Measurements from ENCODE around the gene DBNDD2. TPM values are rescaled to one million over a fixed set of nuclear protein-coding genes. Genes with fewer than 3 reads are reported as not detected.

DBNDD2 gene
- total RNA-seq, 1 donor = 7.0 TPM

DNA sequence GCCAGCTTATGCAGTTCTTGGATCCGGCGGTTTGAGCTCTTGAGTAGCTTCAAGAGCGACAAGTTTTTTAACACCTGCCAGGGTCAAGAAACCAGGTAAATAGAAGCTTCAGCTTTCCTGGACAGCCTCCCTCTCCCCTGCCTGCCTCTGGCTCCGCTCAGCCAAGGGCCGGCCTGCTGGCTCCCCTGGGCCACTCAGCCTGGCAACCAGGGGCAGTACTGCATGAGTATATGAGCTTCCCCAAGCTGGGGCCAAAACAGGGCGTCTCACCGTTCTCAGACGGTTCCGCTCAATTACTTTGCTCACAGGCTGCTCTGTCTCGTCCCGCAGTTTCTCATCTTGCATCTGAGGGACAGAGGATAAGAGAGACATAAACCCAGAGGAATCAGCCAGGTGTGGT is 30.8 kb upstream of the DBNDD2 start:
- no peak for DNase-seq (ENCODE audit: low read depth in 2 of 3, low spot score in 2 of 3)

- DNase-seq (ENCODE audit: low read depth in 2 of 3, low spot score in 2 of 3) = no peak
These were observed 29.9 kb upstream of the DBNDD2 start, which contains the start of gene TP53TG5 for GRCh38 chr20:45378191-45378590. Gene TP53TG5 (minus strand): TSS chr20:45378325. CDS start chr20:45378236, 89 bp downstream.

- DNase-seq (ENCODE audit: low read depth in 2 of 3, low spot score in 2 of 3) = no peak
These were observed 20.8 kb upstream of the DBNDD2 start for GRCh38 chr20:45387274-45387673.

DNA sequence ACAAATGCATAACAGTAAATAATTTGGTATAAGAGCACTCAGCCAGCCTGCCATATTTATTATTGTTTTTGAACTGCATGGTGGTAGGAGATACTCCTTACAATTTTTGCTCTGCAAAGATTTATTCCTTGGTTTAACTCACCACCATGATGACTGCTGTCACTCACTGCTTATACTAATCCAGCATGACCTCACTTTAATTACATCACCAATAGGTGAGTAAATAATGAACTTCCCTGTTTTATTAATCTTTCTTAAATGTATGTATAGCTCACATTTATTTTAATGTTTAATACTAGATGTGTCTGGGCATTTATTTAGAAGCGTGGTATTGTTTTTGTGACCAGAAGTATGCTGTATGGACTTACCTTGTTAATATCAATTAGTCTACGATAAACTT is 17.2 kb upstream of the DBNDD2 start:
- DNase-seq (ENCODE audit: low read depth in 2 of 3, low spot score in 2 of 3) = no peak

GRCh38 chr20:45391559-45391958 is 16.5 kb upstream of the DBNDD2 start:
- DNase-seq (ENCODE audit: low read depth in 2 of 3, low spot score in 2 of 3) = no peak

DNA sequence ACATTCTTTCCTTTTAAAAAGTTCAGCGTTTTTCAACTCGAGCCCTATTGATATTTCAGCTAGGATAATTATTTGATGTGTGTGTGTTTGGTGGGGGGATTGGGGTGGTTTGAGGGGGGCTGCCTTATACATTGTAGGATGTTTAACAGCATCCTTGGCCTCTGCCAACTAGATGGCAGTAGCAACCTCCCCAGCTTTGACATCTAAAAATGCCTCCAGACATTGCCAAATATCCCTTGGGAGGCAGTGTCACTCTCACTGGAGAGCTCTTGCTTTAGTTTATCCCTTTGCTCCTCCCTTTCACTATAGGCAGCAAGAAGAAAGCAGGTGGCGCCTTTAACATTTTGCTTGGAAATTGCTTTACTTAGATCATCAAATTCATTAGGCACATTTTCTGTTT is 15.4 kb upstream of the DBNDD2 start:
- DNase-seq (ENCODE audit: low read depth in 2 of 3, low spot score in 2 of 3) = no peak

DNA sequence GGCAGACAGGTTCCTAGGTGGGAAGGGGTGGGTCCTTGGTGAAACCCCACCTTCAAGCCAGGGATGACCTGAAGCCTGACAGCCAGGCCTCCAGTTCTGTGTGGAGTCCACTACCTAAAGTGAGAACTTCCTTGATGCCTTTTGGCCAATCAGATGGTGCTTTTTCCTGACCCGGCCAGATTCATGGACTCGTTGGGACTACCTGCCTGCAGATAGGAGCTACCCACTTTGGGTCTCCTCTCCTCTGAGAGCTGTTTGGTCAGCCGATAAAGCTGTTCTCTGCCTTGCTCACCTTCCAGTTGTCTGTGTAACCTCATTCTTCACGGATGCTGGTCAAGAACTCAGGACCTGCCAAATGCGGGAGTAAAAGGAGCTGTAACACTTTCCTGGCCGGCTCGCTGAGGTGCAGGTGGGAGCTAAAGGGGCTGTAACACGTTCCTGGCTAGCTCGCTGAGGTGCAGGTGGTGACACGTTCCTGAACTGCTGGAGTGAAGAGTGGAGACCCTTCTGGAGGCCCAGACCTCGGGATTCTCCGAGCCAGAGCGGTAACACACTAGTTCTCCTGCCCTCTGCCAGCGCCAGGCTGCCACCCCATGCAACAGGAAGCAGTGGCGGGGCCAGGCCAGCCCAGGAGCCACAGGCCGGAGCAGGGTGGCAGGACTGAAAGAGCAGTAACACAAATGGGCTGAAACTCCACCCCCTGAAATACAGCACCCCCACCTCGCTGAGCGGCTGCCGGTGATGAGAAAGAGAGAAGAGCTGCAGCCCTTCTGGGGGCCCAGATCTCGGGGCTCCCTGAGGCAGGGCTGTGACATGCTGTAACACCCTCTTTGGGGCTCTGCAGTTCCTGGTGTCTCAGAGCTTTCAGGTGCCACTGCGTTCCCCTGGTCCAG is 13.6 kb upstream of the DBNDD2 start:
- no peak for DNase-seq (ENCODE audit: low read depth in 2 of 3, low spot score in 2 of 3)

DNA sequence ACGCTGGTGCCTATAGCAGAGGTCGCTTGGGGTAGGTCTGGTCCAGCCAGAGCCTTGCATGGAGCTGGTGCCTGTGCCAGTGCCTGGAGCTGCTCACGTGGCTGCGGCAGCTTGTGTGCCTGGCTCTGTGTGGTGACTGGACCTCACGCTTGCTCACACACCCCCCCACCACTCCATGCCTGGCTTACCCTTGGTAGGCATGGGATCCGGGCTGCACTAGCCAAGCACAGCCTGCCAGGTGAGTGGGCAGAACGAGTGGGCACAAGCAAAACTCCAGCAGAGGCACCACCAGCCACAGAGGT is 13.0 kb upstream of the DBNDD2 start:
- no peak for DNase-seq (ENCODE audit: low read depth in 2 of 3, low spot score in 2 of 3)

GRCh38 chr20:45399018-45399417 is 9.1 kb upstream of the DBNDD2 start:
- DNase-seq (ENCODE audit: low read depth in 2 of 3, low spot score in 2 of 3) = no peak

DNA sequence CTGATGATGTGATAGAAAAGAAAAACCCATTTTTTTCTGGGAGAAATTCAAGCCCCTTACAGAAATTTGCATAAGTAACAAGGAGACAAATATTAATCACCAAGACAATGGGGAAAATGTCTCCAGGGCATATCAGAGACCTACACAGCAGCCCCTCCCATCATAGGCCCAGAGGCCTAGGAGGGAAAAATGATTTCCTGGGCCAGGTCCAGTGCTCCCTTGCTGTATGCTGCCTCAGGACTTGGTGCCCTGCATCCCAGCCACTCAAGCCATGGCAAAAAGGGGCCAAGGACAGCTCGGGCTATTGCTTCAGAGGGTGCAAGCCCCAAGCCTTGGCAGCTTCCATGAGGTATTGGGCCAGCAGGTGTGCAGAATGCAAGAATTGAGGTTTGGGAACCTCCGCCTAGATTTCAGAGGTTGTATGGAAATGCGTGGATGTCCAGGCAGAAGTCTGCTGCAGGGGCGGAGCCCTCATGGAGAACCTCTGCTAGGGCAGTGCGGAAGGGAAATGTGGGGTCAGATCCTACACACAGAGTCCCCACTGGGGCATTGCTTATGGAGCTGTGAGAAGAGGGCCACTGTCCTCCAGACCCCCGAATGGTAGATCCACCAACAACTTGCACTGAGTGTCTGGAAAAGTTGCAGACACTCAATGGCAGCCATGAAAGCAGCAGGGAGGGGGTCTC is 7.6 kb upstream of the DBNDD2 start:
- DNase-seq (ENCODE audit: low read depth in 2 of 3, low spot score in 2 of 3) = no peak

- no peak for DNase-seq (ENCODE audit: low read depth in 2 of 3, low spot score in 2 of 3)
These were observed 5.1 kb upstream of the DBNDD2 start for GRCh38 chr20:45402946-45403345.

GRCh38 chr20:45404438-45404837 is 3.7 kb upstream of the DBNDD2 start:
- DNase-seq (ENCODE audit: low read depth in 2 of 3, low spot score in 2 of 3) = no peak

DNA sequence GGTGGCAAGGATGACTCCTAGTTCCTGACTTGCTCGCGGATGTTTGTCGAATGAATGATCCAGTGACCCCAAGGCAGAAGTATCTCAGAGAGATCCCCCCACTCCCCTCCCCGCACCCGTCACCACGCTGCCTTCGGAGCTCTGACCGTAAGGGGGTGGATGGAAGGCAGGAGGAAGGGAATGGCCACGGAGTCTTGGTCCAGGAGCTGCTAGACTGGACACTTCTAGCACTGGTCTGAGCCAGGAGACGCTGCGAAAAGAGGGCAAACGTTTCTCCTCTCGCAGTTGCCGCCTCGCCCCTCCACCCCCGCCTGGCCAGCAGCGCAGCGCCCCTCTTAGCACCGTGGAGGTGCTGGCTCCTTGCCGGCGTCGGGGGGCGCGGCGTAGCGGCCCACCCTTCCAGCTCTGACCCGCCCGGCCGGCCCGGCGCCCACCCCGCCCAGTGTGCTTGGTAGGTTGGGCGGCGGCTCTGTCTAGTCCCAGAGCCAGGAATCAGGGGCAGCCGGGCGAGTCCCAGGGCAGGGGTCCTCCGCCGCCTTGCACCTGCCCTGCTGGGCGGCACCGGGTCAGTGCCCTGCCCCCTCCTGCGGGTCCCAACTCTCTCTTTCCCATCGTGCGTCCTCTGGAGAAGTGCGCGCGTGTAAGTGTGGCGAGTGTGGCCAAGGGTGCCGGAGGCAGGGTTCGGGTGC is 2.4 kb upstream of the DBNDD2 start:
- peak in 1 of 3 donors; percentile 10 for DNase-seq (ENCODE audit: low read depth in 2 of 3, low spot score in 2 of 3)

GRCh38 chr20:45406260-45407066 is 1.6 kb upstream of the DBNDD2 start:
- peak in 2 of 3 donors; percentile 10 to 17 for DNase-seq (ENCODE audit: low read depth in 2 of 3, low spot score in 2 of 3)

GRCh38 chr20:45407067-45407745 is 883 bp upstream of the DBNDD2 start:
- DNase-seq (ENCODE audit: low read depth in 2 of 3, low spot score in 2 of 3) = peak in 1 of 3 donors; percentile 3

GRCh38 chr20:45408646-45409213 is 641 bp downstream of the DBNDD2 start:
- peak in 2 of 3 donors; percentile 61 to 73 for DNase-seq (ENCODE audit: low read depth in 2 of 3, low spot score in 2 of 3)

GRCh38 chr20:45409521-45410272 is 1.6 kb downstream of the DBNDD2 start:
- DNase-seq (ENCODE audit: low read depth in 2 of 3, low spot score in 2 of 3) = no peak

DNA sequence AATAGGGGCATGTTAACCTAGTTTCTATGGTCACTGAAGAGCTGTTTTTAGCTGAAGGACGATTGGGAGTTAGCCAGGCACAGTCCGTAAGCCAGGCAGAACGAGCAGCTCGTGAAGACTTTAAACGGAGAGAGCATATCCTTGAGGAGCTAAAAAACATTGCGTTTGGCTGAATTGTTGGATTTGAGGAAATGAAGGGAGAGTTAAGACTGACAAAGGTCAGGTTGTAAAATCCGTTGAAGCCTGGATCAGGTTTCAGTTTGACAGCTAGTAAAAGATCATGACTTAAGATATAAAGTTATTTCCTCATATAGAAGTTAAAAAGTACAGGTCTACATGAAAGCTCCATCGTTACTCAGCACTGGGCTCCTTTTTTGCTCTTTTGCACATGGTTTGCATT is 2.8 kb downstream of the DBNDD2 start:
- no peak for DNase-seq (ENCODE audit: low read depth in 2 of 3, low spot score in 2 of 3)

- no peak for DNase-seq (ENCODE audit: low read depth in 2 of 3, low spot score in 2 of 3)
These were observed 4.6 kb downstream of the DBNDD2 start for GRCh38 chr20:45412653-45413052.

Data from hematopoietic multipotent progenitor cell (in vitro differentiated cells).